Astrocyte (in vitro differentiated cells and primary cell): ENCODE results near the gene HS3ST6. TPM values are rescaled to one million over a fixed set of nuclear protein-coding genes. Genes with fewer than 3 reads are reported as not detected.

Source experiments
- DNase-seq: peaks from one replicate; pipeline ENCODE4 v3.0.0-alpha.2; 2010; ENCODE audit warnings: low read depth
- FAIRE-seq: peaks from 2 replicates; lab custom pipeline; 2011; peaks lifted over from hg19 to GRCh38; lab: Jason Lieb, UNC
- H2AFZ ChIP-seq: 2 replicates; pipeline ENCODE4 v1.6.0; 2012; ENCODE audit warnings: low read depth, low read length, inconsistent platforms
- H3K27ac ChIP-seq: 2 replicates; pipeline ENCODE4 v1.5.1; 2011; ENCODE audit warnings: low read depth, low read length, inconsistent platforms
- H3K27me3 ChIP-seq: 2 replicates; pipeline ENCODE4 v1.6.0; 2011; ENCODE audit warnings: low read length, inconsistent platforms; ENCODE audit not compliant: insufficient read depth
- H3K36me3 ChIP-seq: 2 replicates; pipeline ENCODE4 v1.5.1; 2011; ENCODE audit warnings: low read length, inconsistent platforms; ENCODE audit not compliant: insufficient read depth
- H3K4me1 ChIP-seq: 2 replicates; pipeline ENCODE4 v1.5.1; 2011; ENCODE audit warnings: low read length, inconsistent platforms; ENCODE audit not compliant: insufficient read depth
- H3K4me2 ChIP-seq: 2 replicates; pipeline ENCODE4 v1.6.0; 2012; ENCODE audit warnings: low read length, inconsistent platforms
- H3K4me3 ChIP-seq: 2 replicates; pipeline ENCODE4 v1.5.1; 2011; ENCODE audit warnings: low read depth, mild to moderate bottlenecking, low read length, inconsistent platforms; ENCODE audit not compliant: insufficient read depth
- H3K79me2 ChIP-seq: 2 replicates; pipeline ENCODE4 v1.6.0; 2012; ENCODE audit warnings: mild to moderate bottlenecking, low read length, inconsistent platforms; ENCODE audit not compliant: insufficient read depth
- H3K9ac ChIP-seq: 2 replicates; pipeline ENCODE4 v1.6.0; 2012; ENCODE audit warnings: mild to moderate bottlenecking, low read length, inconsistent platforms
- H3K9me3 ChIP-seq: 2 replicates; pipeline ENCODE4 v1.5.1; 2012; ENCODE audit warnings: low read depth, mild to moderate bottlenecking, low read length, inconsistent platforms; ENCODE audit not compliant: insufficient read depth
- H4K20me1 ChIP-seq: 2 replicates; pipeline ENCODE4 v1.6.0; 2012; ENCODE audit warnings: low read length, inconsistent platforms; ENCODE audit not compliant: insufficient read depth
- H3K27ac Mint-ChIP-seq: one replicate; pipeline ENCODE4 v1.8.0; 2021; ENCODE audit warnings: mild to moderate bottlenecking, mixed read lengths; ENCODE audit not compliant: unreplicated experiment
- H3K27me3 Mint-ChIP-seq: one replicate; pipeline ENCODE4 v1.8.0; 2021; ENCODE audit warnings: low read depth, mixed read lengths; ENCODE audit not compliant: unreplicated experiment
- H3K36me3 Mint-ChIP-seq: one replicate; pipeline ENCODE4 v1.8.0; 2021; ENCODE audit warnings: low read depth, mixed read lengths; ENCODE audit not compliant: unreplicated experiment
- H3K4me1 Mint-ChIP-seq: one replicate; pipeline ENCODE4 v1.8.0; 2021; ENCODE audit warnings: low read depth, mixed read lengths; ENCODE audit not compliant: unreplicated experiment
- H3K4me3 Mint-ChIP-seq: one replicate; pipeline ENCODE4 v1.8.0; 2021; ENCODE audit warnings: mild to moderate bottlenecking, moderate library complexity, mixed read lengths; ENCODE audit not compliant: unreplicated experiment
- H3K9me3 Mint-ChIP-seq: one replicate; pipeline ENCODE4 v1.8.0; 2021; ENCODE audit warnings: mild to moderate bottlenecking, mixed read lengths; ENCODE audit not compliant: unreplicated experiment
- CTCF ChIP-seq: IDR thresholded peaks from 2 replicates; pipeline ENCODE4 v1.5.1; 2011; ENCODE audit warnings: low read depth, mild to moderate bottlenecking, inconsistent platforms, low read length, moderate library complexity; ENCODE audit not compliant: insufficient read depth
- EZH2 ChIP-seq: IDR thresholded peaks from 2 replicates; pipeline ENCODE4 v1.6.1; 2012; ENCODE audit warnings: mild to moderate bottlenecking, low read length, inconsistent platforms; ENCODE audit not compliant: insufficient read depth
- total RNA-seq: library from RNA; stranded (reverse); gene quantifications from 2 replicates; pipeline ENCODE4 v1.2.1, GENCODE V29; 2021

The HS3ST6 gene
- total RNA-seq, 1 donor from 2014 or later: not detected

GRCh38 chr16:1938910-1939309 is 20.7 kb upstream of the HS3ST6 start:
- TF ChIP-seq CTCF (no peak), EZH2 (no peak)
- H3K9ac ChIP-seq: no peak overlapping the region
- peaks cover 10% of the 10 kb centered on the region for H4K20me1 ChIP-seq
- DNase-seq (no peak), FAIRE-seq (no peak)
- Mint-ChIP-seq H3K27ac (no peak overlapping the region), H3K9me3 (no peaks in the 10 kb centered on the region), H3K27me3 (no peaks in the 10 kb centered on the region), H3K4me1 (peaks cover 10% of the 10 kb centered on the region), H3K4me3 (no peak overlapping the region), H3K36me3 (peaks cover 5% of the 10 kb centered on the region)
- no peak overlapping the region for H3K27ac ChIP-seq
- no peak overlapping the region for H3K4me3 ChIP-seq
- H3K36me3 ChIP-seq: peaks cover 10% of the 10 kb centered on the region
- no peaks in the 10 kb centered on the region for H3K9me3 ChIP-seq
- H3K4me1 ChIP-seq: peaks cover 21% of the 10 kb centered on the region
- peaks cover 16% of the 10 kb centered on the region for H3K79me2 ChIP-seq
- no peak overlapping the region for H3K4me2 ChIP-seq
- H3K27me3 ChIP-seq: no peaks in the 10 kb centered on the region
- no peak overlapping the region for H2AFZ ChIP-seq

- Histone ChIP-seq H3K79me2 (peaks cover 16% of the 10 kb centered on the region), H2AFZ (no peak overlapping the region), H3K27ac (no peak overlapping the region), H3K4me2 (no peak overlapping the region), H3K9me3 (no peaks in the 10 kb centered on the region), H4K20me1 (peaks cover 10% of the 10 kb centered on the region), H3K27me3 (no peaks in the 10 kb centered on the region), H3K4me3 (no peak overlapping the region), H3K9ac (no peak overlapping the region), H3K4me1 (peaks cover 21% of the 10 kb centered on the region), H3K36me3 (peaks cover 10% of the 10 kb centered on the region)
- Mint-ChIP-seq H3K4me1 (peaks cover 10% of the 10 kb centered on the region), H3K27me3 (no peaks in the 10 kb centered on the region), H3K36me3 (peaks cover 5% of the 10 kb centered on the region), H3K4me3 (no peak overlapping the region), H3K27ac (no peak overlapping the region), H3K9me3 (no peaks in the 10 kb centered on the region)
- DNase-seq (no peak), FAIRE-seq (no peak)
- TF ChIP-seq EZH2: no peak
- no peak for TF ChIP-seq CTCF
Measured at GRCh38 chr16:1938316-1938715, 20.1 kb upstream of the HS3ST6 start.

GRCh38 chr16:1936945-1937479 is 18.8 kb upstream of the HS3ST6 start:
- no peaks in the 10 kb centered on the region for H3K9me3 Mint-ChIP-seq

More at GRCh38 chr16:1936945-1937479, 18.8 kb upstream of the HS3ST6 start:
- Mint-ChIP-seq H3K4me3 (no peak overlapping the region), H3K36me3 (peaks cover 5% of the 10 kb centered on the region), H3K27me3 (no peaks in the 10 kb centered on the region), H3K4me1 (peaks cover 9% of the 10 kb centered on the region), H3K27ac (no peak overlapping the region)
- no peak overlapping the region for H3K9ac ChIP-seq
- H3K27ac ChIP-seq: no peak overlapping the region
- no peak overlapping the region for H3K4me3 ChIP-seq
- no peak for TF ChIP-seq CTCF
- no peak for DNase-seq
- H3K9me3 ChIP-seq: no peaks in the 10 kb centered on the region
- H3K4me1 ChIP-seq: peaks cover 15% of the 10 kb centered on the region
- H3K27me3 ChIP-seq: no peaks in the 10 kb centered on the region
- no peak for FAIRE-seq
- peaks cover 10% of the 10 kb centered on the region for H3K36me3 ChIP-seq
- H3K79me2 ChIP-seq: peaks cover 9% of the 10 kb centered on the region
- no peak overlapping the region for H3K4me2 ChIP-seq
- peaks cover 6% of the 10 kb centered on the region for H4K20me1 ChIP-seq
- no peak overlapping the region for H2AFZ ChIP-seq
